Epidermal melanocyte (primary cell): ENCODE measurements around the gene CEP290.
"Not testable (repeated sequence)": the region's sequence is repeated elsewhere in the genome, so short reads cannot be mapped to it uniquely, and the experiment has no call there.

Experiments used
- DNase-seq: peaks from one replicate; pipeline ENCODE4 v3.0.0; 2011; ENCODE audit warnings: low spot score; ENCODE audit not compliant: insufficient read length

The CEP290 gene

DNA sequence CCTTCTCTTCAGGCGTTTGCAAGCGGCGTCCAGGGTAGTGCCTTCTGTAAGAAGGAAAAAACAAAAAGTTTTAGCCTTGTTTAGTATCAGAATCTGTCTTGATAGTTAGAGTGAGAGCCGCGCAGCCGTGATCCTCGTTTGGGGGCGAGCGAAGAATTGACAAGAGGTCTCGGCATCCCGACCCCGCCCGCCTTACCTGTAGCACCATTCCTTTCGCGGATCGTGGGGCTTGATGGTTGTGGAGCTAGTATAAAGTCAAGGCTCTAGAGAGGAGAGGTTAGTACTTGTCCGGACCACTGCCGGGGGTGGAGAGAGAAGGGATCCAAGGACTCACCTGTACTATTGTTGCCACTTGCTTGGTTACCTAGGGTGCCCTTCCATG lies 713 bp upstream of the CEP290 start:
- DNase-seq: no peak

GRCh38 chr12:88141425-88141773 lies 489 bp downstream of the CEP290 start:
- no peak for DNase-seq

- not testable (repeated sequence) for DNase-seq
Observed at GRCh38 chr12:88139711-88140110, 2.2 kb downstream of the CEP290 start.

DNA sequence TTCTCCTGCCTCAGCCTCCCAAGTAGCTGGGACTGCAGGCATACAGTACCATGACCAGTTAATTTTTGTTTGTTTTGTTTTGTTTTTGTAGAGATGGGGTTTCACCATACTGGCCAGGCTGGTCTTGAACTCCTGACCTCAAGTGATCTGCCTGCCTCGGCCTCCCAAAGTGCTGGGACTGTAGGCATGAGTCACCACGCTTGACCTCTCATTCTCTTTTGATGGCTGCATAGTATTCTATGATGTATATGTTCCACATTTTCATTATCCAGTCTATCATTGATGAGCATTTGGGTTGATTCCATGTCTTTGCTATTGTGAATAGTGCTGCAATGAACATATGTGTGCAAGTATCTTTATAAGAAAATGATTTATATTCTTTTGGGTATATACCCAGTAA lies 8.7 kb downstream of the CEP290 start:
- not testable (repeated sequence) for DNase-seq

- no peak for DNase-seq
Observed at GRCh38 chr12:88132392-88132791, 9.5 kb downstream of the CEP290 start.

- DNase-seq: no peak
Observed at GRCh38 chr12:88127855-88128254, 14.0 kb downstream of the CEP290 start.

GRCh38 chr12:88127099-88127498 lies 14.8 kb downstream of the CEP290 start:
- no peak for DNase-seq

GRCh38 chr12:88122666-88123065 lies 19.2 kb downstream of the CEP290 start:
- DNase-seq: no peak

DNA sequence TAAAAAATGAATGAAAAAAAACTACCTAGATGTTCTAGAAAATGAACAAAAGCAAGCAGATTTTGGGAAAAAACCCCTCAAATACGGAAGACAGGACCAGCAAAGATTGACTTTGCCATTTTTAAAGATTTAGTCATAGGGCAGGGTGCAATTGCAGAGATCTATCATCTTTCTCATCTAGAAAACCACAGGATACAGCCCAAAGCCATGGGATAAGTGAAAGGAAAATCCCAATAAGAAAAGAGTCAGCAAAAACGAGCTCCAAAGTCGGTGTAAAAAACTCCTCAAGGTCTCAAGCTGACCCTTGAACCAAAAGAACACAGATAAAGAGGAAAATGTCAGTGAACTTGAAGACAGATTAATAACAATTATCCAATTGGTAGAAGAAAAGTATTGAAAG lies 28.0 kb downstream of the CEP290 start:
- DNase-seq: no peak

GRCh38 chr12:88111074-88111652 lies 30.7 kb downstream of the CEP290 start:
- DNase-seq: no peak

DNA sequence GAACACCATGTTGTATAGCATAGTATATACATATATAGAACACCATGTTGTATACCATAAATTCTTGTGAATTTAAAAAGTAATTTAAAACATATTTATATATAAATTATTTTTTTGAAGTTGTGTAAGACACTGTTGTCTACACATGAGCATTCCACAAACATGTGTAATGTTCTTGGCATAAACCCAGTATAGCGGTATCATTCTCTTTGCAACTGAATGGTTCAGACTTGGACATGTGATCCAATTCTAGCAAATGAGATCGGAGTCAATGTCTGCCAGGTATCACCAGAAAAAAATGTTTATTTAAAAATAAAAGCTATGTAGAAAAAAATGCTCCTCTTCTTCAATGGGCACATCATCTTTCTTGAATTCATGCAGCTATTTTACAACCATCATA lies 33.9 kb downstream of the CEP290 start:
- DNase-seq: no peak

DNA sequence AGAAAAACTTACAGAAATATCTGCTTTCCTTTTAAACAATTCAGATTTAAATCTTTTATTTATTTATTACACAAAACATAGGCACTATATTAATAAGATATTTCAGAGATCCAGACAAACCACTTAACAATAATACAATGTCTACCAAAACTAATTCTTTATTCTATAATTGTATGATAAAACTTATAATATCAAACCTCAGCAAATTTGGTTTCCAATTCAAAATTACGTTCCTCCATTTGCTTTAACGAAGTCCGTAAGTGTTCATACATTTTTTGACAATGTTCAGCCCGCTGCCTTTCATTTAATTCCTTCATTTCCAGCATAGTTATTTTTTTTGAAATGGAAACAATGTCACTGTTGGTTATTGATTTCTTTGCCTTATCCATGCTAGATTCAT lies 48.3 kb downstream of the CEP290 start:
- DNase-seq: no peak

DNA sequence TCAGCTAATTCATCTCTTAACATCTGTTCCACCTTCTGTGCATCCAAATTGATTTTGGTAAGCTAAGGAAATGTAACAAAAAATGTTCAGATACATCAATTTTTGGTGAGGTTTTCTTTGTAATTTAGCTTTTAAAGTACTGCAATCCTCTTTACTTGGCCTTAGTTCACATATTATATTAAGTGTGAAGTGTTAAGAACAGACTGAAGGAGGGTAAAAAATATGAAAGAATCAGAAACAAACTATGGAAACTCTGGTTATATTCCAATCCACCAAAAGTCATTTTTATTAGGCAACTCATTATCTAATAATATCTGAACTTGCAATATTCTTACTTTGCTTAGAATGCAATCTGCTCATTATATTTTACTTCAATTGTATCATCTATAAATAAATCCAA lies 49.1 kb downstream of the CEP290 start:
- DNase-seq: no peak

DNA sequence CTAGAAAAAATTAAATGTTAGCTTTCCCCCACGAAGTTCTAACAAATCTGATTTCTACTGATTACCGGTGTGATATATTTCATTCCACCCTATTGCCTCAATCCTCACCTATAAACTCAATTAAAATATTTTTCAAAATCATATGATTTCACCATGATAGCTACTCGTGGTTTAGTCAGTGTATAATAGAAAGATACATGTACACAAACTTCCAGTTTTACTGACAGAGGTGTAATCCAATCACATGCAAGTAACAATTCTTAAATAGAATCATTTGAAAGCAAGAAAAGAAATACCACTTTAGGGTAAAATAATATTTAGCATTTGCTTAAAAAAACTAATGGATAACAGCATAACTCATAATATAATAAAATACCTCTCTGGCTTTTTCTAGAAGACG lies 57.7 kb downstream of the CEP290 start:
- no peak for DNase-seq

DNA sequence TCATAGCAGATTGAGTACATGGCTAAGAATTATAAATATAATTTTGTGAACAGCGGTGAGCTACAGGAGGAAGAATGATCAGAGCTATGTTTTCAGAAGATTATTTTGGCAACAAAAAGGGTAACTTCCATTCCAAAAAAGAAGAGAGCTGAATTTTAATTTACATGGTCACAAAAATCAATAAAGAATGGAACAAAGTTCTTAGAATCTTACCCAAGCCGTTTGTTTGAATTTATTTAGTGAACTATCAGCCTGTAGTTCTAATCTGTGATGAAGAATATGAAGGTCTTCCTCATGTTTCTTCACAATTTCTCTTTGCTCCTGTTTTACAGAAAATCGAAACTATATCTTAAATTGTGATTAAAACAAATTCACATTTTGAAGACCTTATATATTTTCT lies 58.3 kb downstream of the CEP290 start:
- no peak for DNase-seq

DNA sequence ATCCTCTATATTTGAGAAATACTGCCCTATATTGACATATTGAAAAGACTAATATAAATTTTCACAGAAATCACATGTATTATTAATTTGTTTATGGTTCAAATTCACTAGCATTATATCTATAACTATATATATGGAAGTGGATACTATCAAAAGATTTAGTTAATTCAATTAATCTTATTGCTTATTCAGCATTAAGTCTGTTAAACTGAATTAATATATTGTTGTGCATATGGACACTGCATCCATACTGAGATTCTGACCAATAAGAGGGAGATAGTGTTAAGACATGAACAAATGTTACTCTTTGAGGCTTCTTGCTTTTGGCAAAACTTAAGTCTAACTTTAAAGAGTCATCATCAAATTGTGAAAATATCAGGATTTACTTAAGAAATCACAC lies 60.6 kb downstream of the CEP290 start:
- no peak for DNase-seq

DNA sequence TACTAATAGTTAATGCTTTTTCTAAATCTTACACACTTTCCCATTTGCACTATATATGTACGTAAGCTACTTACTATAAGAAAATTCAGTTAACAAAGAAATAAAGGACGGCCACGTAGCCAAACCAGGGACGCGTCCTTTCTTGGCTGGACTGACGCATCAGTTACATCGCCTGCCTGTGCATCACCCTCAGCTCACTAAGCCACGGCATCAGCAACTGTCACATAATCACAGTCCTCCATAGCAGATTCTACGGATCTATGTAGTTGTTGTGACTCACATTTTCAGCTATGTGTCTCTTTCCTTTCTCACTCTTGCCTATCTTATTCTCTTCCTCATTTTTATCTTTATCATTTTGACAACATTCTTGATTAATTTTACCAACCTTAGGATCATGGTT lies 74.6 kb downstream of the CEP290 start:
- no peak for DNase-seq

- DNase-seq: no peak
Observed at GRCh38 chr12:88063375-88063774, 78.5 kb downstream of the CEP290 start.

GRCh38 chr12:88062474-88062873 lies 79.4 kb downstream of the CEP290 start:
- DNase-seq: no peak

- no peak for DNase-seq
Observed at GRCh38 chr12:88058719-88059077, 83.2 kb downstream of the CEP290 start.

- DNase-seq: no peak
Observed at GRCh38 chr12:88057994-88058718, 83.7 kb downstream of the CEP290 start.

- DNase-seq: no peak
Observed at GRCh38 chr12:88056571-88056970, 85.3 kb downstream of the CEP290 start.

DNA sequence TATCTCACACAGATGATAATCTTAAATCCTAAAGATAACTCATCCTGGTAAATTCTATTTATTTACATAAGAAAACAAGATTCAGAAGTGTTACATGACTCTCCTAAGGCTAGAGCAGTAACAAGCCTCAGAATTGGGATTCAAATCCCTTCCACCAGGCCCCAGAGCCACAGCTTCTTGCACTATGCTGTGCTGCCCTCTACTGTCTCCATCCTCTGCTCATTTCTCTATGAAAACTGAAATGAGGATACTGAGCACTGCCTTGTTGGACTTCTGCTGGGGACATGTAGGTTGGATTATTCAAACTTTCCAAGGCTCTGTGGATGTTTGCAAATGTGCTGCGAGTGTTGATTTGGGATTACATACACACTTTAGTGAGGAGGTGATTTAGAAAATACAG lies 89.2 kb downstream of the CEP290 start:
- no peak for DNase-seq

GRCh38 chr12:88044035-88044434 lies 97.9 kb downstream of the CEP290 start:
- no peak for DNase-seq
